Activated naive CD8-positive, alpha-beta T cell treated with anti-CD3 and anti-CD28 coated beads, Interleukin-2, amount 50 U/mL, for 16 hours (primary cell): Measurements from ENCODE around the gene PXMP4.

Experiments
- DNase-seq: peaks from one replicate; pipeline ENCODE4 v3.0.0-alpha.2; 2020; ENCODE audit warnings: low read depth, low spot score

Gene PXMP4

GRCh38 chr20:33656010-33656782, 63.9 kb downstream of the PXMP4 start:
- no peak for DNase-seq

DNA sequence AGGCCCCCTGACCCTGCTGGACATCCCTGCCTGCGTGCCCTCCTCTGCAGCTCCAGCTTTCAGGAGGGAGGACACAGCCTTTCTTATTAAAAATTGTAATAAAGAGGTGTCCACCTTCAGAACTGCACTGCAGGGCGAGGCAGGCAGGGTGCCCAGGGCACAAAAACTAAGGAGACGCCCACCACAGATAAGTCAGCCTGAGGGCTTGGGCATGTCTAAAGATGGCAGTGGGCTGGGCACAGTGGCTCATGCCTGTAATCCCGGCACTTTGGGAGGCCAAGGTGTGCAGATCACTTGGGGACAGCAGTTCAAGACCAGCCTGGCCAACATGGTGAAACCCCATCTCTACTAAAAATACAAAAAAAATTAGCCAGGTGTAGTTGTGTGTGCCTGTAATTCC, 64.9 kb downstream of the PXMP4 start:
- DNase-seq: no peak

GRCh38 chr20:33654680-33655161, 65.4 kb downstream of the PXMP4 start:
- DNase-seq: no peak

DNA sequence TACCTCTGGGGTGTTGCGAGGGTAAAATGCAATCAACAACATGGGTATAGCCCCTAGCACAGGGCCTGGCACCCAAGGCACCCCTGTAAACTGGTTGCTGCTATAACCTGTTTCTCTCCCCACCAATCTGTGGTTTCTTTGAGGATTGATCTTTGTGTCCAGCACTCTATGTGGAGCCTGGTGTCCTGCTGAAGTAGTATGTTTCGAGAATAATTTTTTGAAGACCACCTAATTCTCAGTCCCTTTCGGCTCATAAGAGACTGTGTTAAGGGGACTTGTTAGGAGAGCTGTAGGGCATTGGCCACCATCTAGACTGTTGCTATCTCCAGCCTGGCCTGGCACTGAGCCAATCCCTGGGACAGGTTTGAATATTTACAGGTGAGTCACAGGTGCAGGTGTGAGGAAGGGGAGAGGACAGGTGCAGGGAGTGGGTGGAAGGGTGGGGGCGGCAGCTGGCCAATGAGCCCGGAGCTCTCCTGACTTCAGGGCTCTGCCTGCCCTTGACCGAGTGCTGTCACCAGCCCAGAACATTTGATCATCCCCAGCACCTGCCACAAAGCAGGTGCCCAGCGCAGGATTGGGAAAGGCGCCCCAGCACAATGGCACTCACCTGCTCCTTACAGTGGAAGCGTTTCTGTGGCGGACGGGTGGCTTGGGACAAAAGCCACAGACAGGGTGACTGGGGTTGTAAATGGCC, 66.1 kb downstream of the PXMP4 start:
- no peak for DNase-seq

- no peak for DNase-seq
These were observed 66.8 kb downstream of the PXMP4 start for GRCh38 chr20:33653218-33653899.
